HCT116 (cell line): ENCODE results near the gene PDE2A. TPM values are rescaled to one million over a fixed set of nuclear protein-coding genes. Genes with fewer than 3 reads are reported as not detected.

Source experiments
- ATAC-seq: fragments of 200-7000 bp; cut with Tn5 transposase; 2 replicates; pipeline ENCODE4 v1.9.1; 2020; ENCODE audit warnings: mild to moderate bottlenecking, moderate library complexity
- BruUV-seq: library from RNA; stranded (reverse); fragments of 400-500 nt; replicated peaks from 2 replicates; lab custom pipeline; 2021; lab: Mats Ljungman, UMichigan
- CTCF ChIA-PET: fragments of 300-600 bp; sonication (Branson Sonifier 250); formaldehyde crosslinking; loops from one replicate; lab custom pipeline; 2021; ENCODE audit warnings: antibody characterized with exemption; lab: Charles Lee
- POLR2A ChIA-PET: fragments of 300-600, 350-600 bp; sonication (Branson Sonifier 250); formaldehyde crosslinking; loops from one replicate; lab custom pipeline; 2021; ENCODE audit warnings: antibody characterized with exemption; lab: Charles Lee
- RAD21 ChIA-PET, 2 experiments: fragments of 300-600 bp; sonication (Branson Sonifier 250); formaldehyde crosslinking; loops; one replicate each; lab custom pipeline; 2023; ENCODE audit warnings: low total read pairs in 2 of 2; ENCODE audit not compliant: uncharacterized antibody in 2 of 2, unreplicated experiment in 2 of 2, low non-redundant PET in 1 of 2; lab: Charles Lee
- DNase-seq: peaks from one replicate; pipeline ENCODE4 v3.0.0-alpha.2; 2010; ENCODE audit warnings: low read depth, low spot score
- H2AFZ ChIP-seq: fragments of 200-600 bp; shearing (Covaris generic), sonication (generic); 2 replicates; pipeline ENCODE4 v1.6.1; 2017; ENCODE audit warnings: low read depth, mixed run types, mixed read lengths, antibody characterized with exemption, low read length; ENCODE audit not compliant: poor library complexity, severe bottlenecking
- H3K27ac ChIP-seq: 2 replicates; pipeline ENCODE4 v1.5.1; 2012; ENCODE audit warnings: low read depth, low read length
- H3K27me3 ChIP-seq: fragments of 200-600 bp; sonication (generic); 2 replicates; pipeline ENCODE4 v1.6.1; 2016; ENCODE audit warnings: mixed run types, low read length, mixed read lengths; ENCODE audit not compliant: insufficient read depth
- H3K36me3 ChIP-seq, 2 experiments: fragments of 200-500 bp in 1 of 2; fragments of 200-600 bp in 1 of 2; sonication (Bioruptor generic) in 1 of 2; sonication (generic) in 1 of 2; 2 replicates each; pipeline versions ENCODE4 v1.5.1 to v1.6.1; 2014 to 2016; ENCODE audit warnings: low read length in 2 of 2, inconsistent platforms in 1 of 2, mixed read lengths in 1 of 2, mixed run types in 1 of 2; ENCODE audit not compliant: insufficient read depth in 2 of 2, control insufficient read depth in 1 of 2
- H3K4me1 ChIP-seq, 2 experiments: fragments of 200-600 bp in 1 of 2; sonication (generic) in 1 of 2; 2 replicates each; pipeline versions ENCODE4 v1.5.1 to v1.6.1; 2012 to 2017; ENCODE audit warnings: low read length in 2 of 2, inconsistent platforms in 1 of 2, mild to moderate bottlenecking in 1 of 2, mixed read lengths in 1 of 2, mixed run types in 1 of 2, moderate library complexity in 1 of 2; ENCODE audit not compliant: insufficient read depth in 2 of 2, control insufficient read depth in 1 of 2
- H3K4me2 ChIP-seq: fragments of 200-600 bp; sonication (generic); 2 replicates; pipeline ENCODE4 v1.6.1; 2017; ENCODE audit warnings: mixed run types, low read length, mixed read lengths
- H3K4me3 ChIP-seq, 2 experiments: fragments of 200-600 bp in 1 of 2; sonication (generic) in 1 of 2; replicated peaks in 1 of 2; 2 replicates each; pipeline ENCODE4 v1.5.1; 2011 to 2016; ENCODE audit warnings: low read length in 2 of 2, control low read depth in 1 of 2, low read depth in 1 of 2, mild to moderate bottlenecking in 1 of 2, mixed read lengths in 1 of 2, mixed run types in 1 of 2
- H3K79me2 ChIP-seq: fragments of 200-600 bp; sonication (generic); 2 replicates; pipeline ENCODE4 v1.6.1; 2017; ENCODE audit warnings: mild to moderate bottlenecking, mixed run types, low read length, moderate library complexity, mixed read lengths; ENCODE audit not compliant: insufficient read depth
- H3K9ac ChIP-seq: fragments of 200-600 bp; sonication (generic); 2 replicates; pipeline ENCODE4 v1.6.1; 2016; ENCODE audit warnings: low read length, mixed read lengths
- H3K9me2 ChIP-seq: fragments of 200-600 bp; sonication (generic), shearing (Covaris generic); 2 replicates; pipeline ENCODE4 v1.6.1; 2017; ENCODE audit warnings: mixed run types, mild to moderate bottlenecking, moderate library complexity; ENCODE audit not compliant: insufficient read depth
- H3K9me3 ChIP-seq, 2 experiments: fragments of 200-500 bp in 1 of 2; fragments of 200-600 bp in 1 of 2; sonication (Bioruptor generic) in 1 of 2; sonication (generic) in 1 of 2; 2 replicates each; pipeline ENCODE4 v1.6.1; 2014 to 2017; ENCODE audit warnings: low read length in 2 of 2, mixed read lengths in 2 of 2, inconsistent platforms in 1 of 2, low read depth in 1 of 2, mild to moderate bottlenecking in 1 of 2, mixed run types in 1 of 2, moderate library complexity in 1 of 2; ENCODE audit not compliant: control insufficient read depth in 1 of 2, insufficient read depth in 1 of 2
- H4K20me1 ChIP-seq: fragments of 200-600 bp; sonication (generic), shearing (Covaris generic); 2 replicates; pipeline ENCODE4 v1.6.1; 2017; ENCODE audit warnings: mixed run types, mild to moderate bottlenecking, moderate library complexity; ENCODE audit not compliant: insufficient read depth
- CBX3 ChIP-seq: IDR thresholded peaks from 2 replicates; pipeline ENCODE4 v1.6.1; 2012; ENCODE audit warnings: low read depth
- CEBPB ChIP-seq: IDR thresholded peaks from 2 replicates; pipeline ENCODE4 v1.6.1; 2012; ENCODE audit warnings: low read depth
- CTCF ChIP-seq, 3 experiments: fragments of 200-600 bp in 1 of 3; sonication (generic) in 1 of 3; IDR thresholded peaks in 2 of 3; conservative IDR thresholded peaks in 1 of 3; 2 replicates each; pipeline ENCODE4 v1.5.1; 2012 to 2017; ENCODE audit warnings: low read depth in 2 of 3, low read length in 2 of 3, antibody characterized with exemption in 1 of 3, borderline replicate concordance in 1 of 3, control low read depth in 1 of 3, mild to moderate bottlenecking in 1 of 3, mixed read lengths in 1 of 3, mixed run types in 1 of 3, moderate library complexity in 1 of 3; ENCODE audit not compliant: insufficient read depth in 1 of 3
- ELF1 ChIP-seq: IDR thresholded peaks from 2 replicates; pipeline ENCODE4 v1.6.1; 2012; ENCODE audit warnings: low read depth, borderline replicate concordance
- EZH2 ChIP-seq: fragments of 200-600 bp; sonication (generic); IDR thresholded peaks from 2 replicates; pipeline ENCODE4 v1.6.1; 2017; ENCODE audit warnings: antibody characterized with exemption, mixed run types
- EZH2phosphoT487 ChIP-seq: fragments of 200-600 bp; IDR thresholded peaks from 2 replicates; pipeline ENCODE4 v1.6.1; 2018; ENCODE audit warnings: antibody characterized with exemption, borderline replicate concordance
- FOSL1 ChIP-seq: IDR thresholded peaks from 2 replicates; pipeline ENCODE4 v1.6.1; 2012; ENCODE audit warnings: low read depth
- JUND ChIP-seq: IDR thresholded peaks from 2 replicates; pipeline ENCODE4 v1.6.1; 2012
- MAX ChIP-seq: IDR thresholded peaks from 2 replicates; pipeline ENCODE4 v1.6.1; 2012
- POLR2A ChIP-seq: IDR thresholded peaks from 2 replicates; pipeline ENCODE4 v1.7.0; 2011; ENCODE audit warnings: borderline replicate concordance; ENCODE audit not compliant: insufficient read depth, insufficient read length; ENCODE audit errors: extremely low read depth
- POLR2AphosphoS5 ChIP-seq: IDR thresholded peaks from 2 replicates; pipeline ENCODE4 v1.6.1; 2011; ENCODE audit warnings: mild to moderate bottlenecking, low read depth, low read length, moderate library complexity
- REST ChIP-seq: IDR thresholded peaks from 2 replicates; pipeline ENCODE4 v1.6.1; 2012; ENCODE audit warnings: low read depth
- SIN3A ChIP-seq: IDR thresholded peaks from 2 replicates; pipeline ENCODE4 v1.6.1; 2012; ENCODE audit warnings: low read depth
- SP1 ChIP-seq: IDR thresholded peaks from 2 replicates; pipeline ENCODE4 v1.6.1; 2012; ENCODE audit warnings: low read depth
- SRF ChIP-seq: IDR thresholded peaks from 2 replicates; pipeline ENCODE4 v1.6.1; 2012; ENCODE audit warnings: low read depth
- TCF7L2 ChIP-seq: IDR thresholded peaks from 2 replicates; pipeline ENCODE4 v1.7.0; 2011; ENCODE audit warnings: borderline replicate concordance, inconsistent platforms; ENCODE audit not compliant: insufficient read depth, insufficient read length; ENCODE audit errors: extremely low read depth
- YY1 ChIP-seq: IDR thresholded peaks from 2 replicates; pipeline ENCODE4 v1.6.1; 2011; ENCODE audit warnings: low read length, low read depth, moderate library complexity, mild to moderate bottlenecking; ENCODE audit not compliant: insufficient replicate concordance; ENCODE audit errors: extremely low read depth
- ZFX ChIP-seq: fragments of 450-650 bp; IDR thresholded peaks from 2 replicates; pipeline ENCODE4 v1.6.1; 2017
- ZNF274 ChIP-seq: fragments of 200-500 bp; sonication (Bioruptor generic); IDR thresholded peaks from 2 replicates; pipeline ENCODE4 v1.6.1; 2014; ENCODE audit warnings: mild to moderate bottlenecking, low read depth, low read length, inconsistent platforms
- intact Hi-C: fragments of 100-400 bp; cut with micrococcal nuclease; formaldehyde crosslinking; loops from 2 replicates; pipeline ENCODE4 v1.10.0; 2022
- total RNA-seq: library from RNA; stranded (reverse); gene quantifications from one replicate; pipeline ENCODE4 v1.2.1, GENCODE V29; 2021; ENCODE audit not compliant: unreplicated experiment
- TF ChIP-seq, protein P1 (sequence below): IDR thresholded peaks from 2 replicates; pipeline ENCODE4 v1.6.1; 2011; ENCODE audit warnings: mild to moderate bottlenecking, low read length, moderate library complexity; ENCODE audit not compliant: insufficient replicate concordance; ENCODE audit errors: extremely low read depth

The PDE2A gene
- total RNA-seq, 1 experiment from 2014 or later = 7.6 TPM

GRCh38 chr11:72655896-72656464 lies 18.2 kb downstream of the PDE2A start:
- ATAC-seq = no peak
- CTCF ChIA-PET = no interaction called here

More at GRCh38 chr11:72655896-72656464, 18.2 kb downstream of the PDE2A start:
- no peak overlapping the region for H2AFZ ChIP-seq
- DNase-seq = no peak
- H3K4me3 ChIP-seq = no peak overlapping the region
- no peaks in the 10 kb centered on the region for H3K9me3 ChIP-seq
- no peak overlapping the region for H3K27ac ChIP-seq
- TF ChIP-seq ZFX (no peak), ELF1 (no peak), TCF7L2 (no peak), CTCF (IDR thresholded peaks at IDR 0.05 in 2 of 3, conservative IDR thresholded peaks at IDR 0.05 in 1 of 3; ENCODE audit: borderline replicate concordance in 1 of 3, insufficient read depth in 1 of 3, low read depth in 2 of 3, low read length in 2 of 3) (no peak), MAX (no peak), YY1 (no peak), EZH2 (no peak), SP1 (no peak), CEBPB (no peak), SIN3A (no peak), POLR2AphosphoS5 (no peak), EZH2phosphoT487 (no peak), POLR2A (no peak), REST (no peak), JUND (no peak), ZNF274 (no peak), FOSL1 (no peak), CBX3 (no peak), SRF (no peak)
- TF ChIP-seq, protein P1, sequence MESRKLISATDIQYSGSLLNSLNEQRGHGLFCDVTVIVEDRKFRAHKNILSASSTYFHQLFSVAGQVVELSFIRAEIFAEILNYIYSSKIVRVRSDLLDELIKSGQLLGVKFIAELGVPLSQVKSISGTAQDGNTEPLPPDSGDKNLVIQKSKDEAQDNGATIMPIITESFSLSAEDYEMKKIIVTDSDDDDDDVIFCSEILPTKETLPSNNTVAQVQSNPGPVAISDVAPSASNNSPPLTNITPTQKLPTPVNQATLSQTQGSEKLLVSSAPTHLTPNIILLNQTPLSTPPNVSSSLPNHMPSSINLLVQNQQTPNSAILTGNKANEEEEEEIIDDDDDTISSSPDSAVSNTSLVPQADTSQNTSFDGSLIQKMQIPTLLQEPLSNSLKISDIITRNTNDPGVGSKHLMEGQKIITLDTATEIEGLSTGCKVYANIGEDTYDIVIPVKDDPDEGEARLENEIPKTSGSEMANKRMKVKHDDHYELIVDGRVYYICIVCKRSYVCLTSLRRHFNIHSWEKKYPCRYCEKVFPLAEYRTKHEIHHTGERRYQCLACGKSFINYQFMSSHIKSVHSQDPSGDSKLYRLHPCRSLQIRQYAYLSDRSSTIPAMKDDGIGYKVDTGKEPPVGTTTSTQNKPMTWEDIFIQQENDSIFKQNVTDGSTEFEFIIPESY = no peak
- ChIA-PET POLR2A (no interaction called here), RAD21 (no interaction called here)
- H4K20me1 ChIP-seq = no peaks in the 10 kb centered on the region
- no peak overlapping the region for H3K4me2 ChIP-seq
- no peaks in the 10 kb centered on the region for H3K79me2 ChIP-seq
- no TSS peak for BruUV-seq
- no peak overlapping the region for H3K9ac ChIP-seq
- no peaks in the 10 kb centered on the region for H3K9me2 ChIP-seq
- H3K4me1 ChIP-seq = peaks cover 0 to 6% of the 10 kb centered on the region in 2 experiments; a peak in 2 of 4 replicates
- intact Hi-C loops = no loop called here
- H3K36me3 ChIP-seq = no peaks in the 10 kb centered on the region
- no peaks in the 10 kb centered on the region for H3K27me3 ChIP-seq
